Measurements from ENCODE around the gene EIF4E2.
"Not testable (repeated sequence)": the region's sequence is repeated elsewhere in the genome, so short reads cannot be mapped to it uniquely, and the experiment has no call there.

EIF4E2 gene

GRCh38 chr2:232522623-232523401 is 27.7 kb upstream of the EIF4E2 start:
- DNase-seq = no peak

- no peak for DNase-seq
These were observed 27.1 kb upstream of the EIF4E2 start for GRCh38 chr2:232523402-232523681.

- DNase-seq = peak in 1 of 2 donors; percentile 12
These were observed 26.5 kb upstream of the EIF4E2 start for GRCh38 chr2:232523682-232524597.

GRCh38 chr2:232524771-232525170 is 25.7 kb upstream of the EIF4E2 start:
- DNase-seq = no peak

- no peak for DNase-seq
These were observed 25.3 kb upstream of the EIF4E2 start for GRCh38 chr2:232525199-232525598.

GRCh38 chr2:232525791-232526371 is 24.6 kb upstream of the EIF4E2 start, which contains the start of gene CHRND:
TSS of gene CHRND (plus strand) at chr2:232526160. CDS start at chr2:232526216, 56 bp downstream.
- DNase-seq = peak; percentile 26 to 39

GRCh38 chr2:232526372-232526941 is 24.0 kb upstream of the EIF4E2 start:
- DNase-seq = no peak

GRCh38 chr2:232527905-232528470 is 22.5 kb upstream of the EIF4E2 start:
- no peak for DNase-seq

- DNase-seq = no peak
These were observed 21.6 kb upstream of the EIF4E2 start for GRCh38 chr2:232528746-232529460.

- DNase-seq = no peak
These were observed 20.5 kb upstream of the EIF4E2 start for GRCh38 chr2:232529806-232530547.

- DNase-seq = no peak
These were observed 19.7 kb upstream of the EIF4E2 start for GRCh38 chr2:232530626-232531260.

GRCh38 chr2:232532419-232532818 is 18.1 kb upstream of the EIF4E2 start:
- DNase-seq = no peak

- not testable (repeated sequence) for DNase-seq
These were observed 17.7 kb upstream of the EIF4E2 start for GRCh38 chr2:232532821-232533220.

GRCh38 chr2:232533944-232534710 is 16.4 kb upstream of the EIF4E2 start:
- no peak for DNase-seq

GRCh38 chr2:232534940-232535651 is 15.4 kb upstream of the EIF4E2 start:
- no peak for DNase-seq

GRCh38 chr2:232535761-232536530 is 14.5 kb upstream of the EIF4E2 start:
- no peak for DNase-seq

- no peak for DNase-seq
These were observed 13.4 kb upstream of the EIF4E2 start for GRCh38 chr2:232537079-232537478.

GRCh38 chr2:232537499-232537898 is 13.0 kb upstream of the EIF4E2 start:
- DNase-seq = no peak

GRCh38 chr2:232538671-232539070 is 11.8 kb upstream of the EIF4E2 start:
- DNase-seq = no peak
